Suprapubic skin (tissue), 4 donors: ENCODE results near the gene XPNPEP2. TPM values are rescaled to one million over a fixed set of nuclear protein-coding genes. Genes with fewer than 3 reads are reported as not detected.

Experiments
- DNase-seq, 2 donors: peaks; one replicate each; pipeline ENCODE4 v3.0.0-alpha.2; 2019; ENCODE audit warnings: low spot score in 2 of 2
- H3K27ac ChIP-seq: fragments of 200-600 bp; sonication (generic); one replicate; pipeline ENCODE4 v1.5.1; 2019
- H3K27me3 ChIP-seq: fragments of 200-600 bp; sonication (generic); one replicate; pipeline ENCODE4 v1.5.1; 2019
- H3K36me3 ChIP-seq: fragments of 200-600 bp; sonication (generic); one replicate; pipeline ENCODE4 v1.5.1; 2019
- H3K4me1 ChIP-seq: fragments of 200-600 bp; sonication (generic); one replicate; pipeline ENCODE4 v1.5.1; 2019
- H3K4me3 ChIP-seq: fragments of 200-600 bp; sonication (generic); one replicate; pipeline ENCODE4 v1.5.1; 2019; ENCODE audit warnings: mild to moderate bottlenecking
- H3K9me3 ChIP-seq: fragments of 200-600 bp; sonication (generic); one replicate; pipeline ENCODE4 v1.5.1; 2019
- CTCF ChIP-seq, 2 donors: fragments of 200-600 bp in 1 of 2; fragments of 450-650 bp in 1 of 2; sonication (generic) in 1 of 2; IDR thresholded peaks; one replicate each; pipeline ENCODE4 v1.5.1; 2016 to 2019; ENCODE audit warnings: antibody characterized with exemption in 2 of 2, mild to moderate bottlenecking in 1 of 2, moderate library complexity in 1 of 2
- EP300 ChIP-seq: sonication (generic); formaldehyde crosslinking; IDR thresholded peaks from one replicate; pipeline ENCODE4 v1.6.1; 2017; ENCODE audit warnings: antibody characterized with exemption
- POLR2A ChIP-seq, 2 donors: fragments of 450-650 bp; IDR thresholded peaks; one replicate each; pipeline ENCODE4 v1.6.1; 2017; ENCODE audit warnings: antibody characterized with exemption in 2 of 2, mild to moderate bottlenecking in 2 of 2, moderate library complexity in 2 of 2
- POLR2AphosphoS5 ChIP-seq, 3 donors: sonication (generic); formaldehyde crosslinking; IDR thresholded peaks; one replicate each; pipeline ENCODE4 v1.6.1; 2017; ENCODE audit warnings: antibody characterized with exemption in 3 of 3
- WGBS: methylation state at CpG from one replicate; pipeline ENCODE4 v1.1.5; 2018; 5-methylcytosine and 5-hydroxymethylcytosine counted together
- total RNA-seq, 4 donors: library from RNA; depleted of rRNA; stranded (reverse); fragments of >200 nt; gene quantifications; one replicate each; pipeline ENCODE4 v1.1.0, GENCODE V29; 2016

Gene XPNPEP2
- total RNA-seq, 4 donors from 2014 or later: 0.83 to 6.1 (median 2.4) TPM

- Histone ChIP-seq H3K9me3 (no peaks in the 10 kb centered on the region), H3K27ac (no peak overlapping the region), H3K4me3 (no peak overlapping the region), H3K27me3 (no peaks in the 10 kb centered on the region), H3K4me1 (no peaks in the 10 kb centered on the region), H3K36me3 (no peaks in the 10 kb centered on the region)
- TF ChIP-seq EP300 (no peak), POLR2AphosphoS5 (IDR thresholded peaks at IDR 0.05) (no peak), CTCF (IDR thresholded peaks at IDR 0.05) (no peak)
- WGBS: 61% methylated on average over 4 of the region's 4 CpGs
- DNase-seq: no peak
Measured at GRCh38 chrX:129700536-129700935, 38.2 kb upstream of the XPNPEP2 start.

- TF ChIP-seq CTCF (IDR thresholded peaks at IDR 0.05) (no peak), POLR2AphosphoS5 (IDR thresholded peaks at IDR 0.05) (no peak), EP300 (no peak), POLR2A (IDR thresholded peaks at IDR 0.05) (no peak)
- H3K4me1 ChIP-seq: no peaks in the 10 kb centered on the region
- H3K36me3 ChIP-seq: no peaks in the 10 kb centered on the region
- H3K9me3 ChIP-seq: no peaks in the 10 kb centered on the region
- no peak overlapping the region for H3K4me3 ChIP-seq
- DNase-seq: peak; percentile 84
- H3K27me3 ChIP-seq: no peaks in the 10 kb centered on the region
- H3K27ac ChIP-seq: no peak overlapping the region
- WGBS: 62% methylated on average over 5 of the region's 8 CpGs
Measured at GRCh38 chrX:129701624-129702069, 37.1 kb upstream of the XPNPEP2 start.

DNA sequence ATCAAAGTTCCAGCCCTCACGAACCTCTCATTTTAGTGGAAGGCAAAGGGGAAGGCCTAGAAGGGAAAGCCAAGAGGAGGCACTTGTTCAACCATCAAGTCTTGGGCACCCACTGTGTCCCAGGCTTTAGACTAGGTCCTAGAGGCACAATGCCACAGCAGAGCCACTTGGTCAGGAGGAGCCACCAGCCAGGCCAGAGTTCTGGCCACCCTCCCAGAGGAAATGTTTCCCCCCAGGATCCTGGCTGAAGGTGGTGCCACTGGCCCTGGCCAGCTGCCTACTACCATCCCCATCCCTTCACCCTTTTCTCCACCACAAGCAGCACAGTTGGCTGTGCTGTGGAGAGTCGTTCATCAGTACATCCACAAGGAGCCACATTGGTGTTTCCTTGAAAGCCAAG, 34.3 kb upstream of the XPNPEP2 start:
- no peak for DNase-seq
- WGBS: 66% methylated on average over 2 of the region's 2 CpGs
- H3K27ac ChIP-seq: no peak overlapping the region
- no peaks in the 10 kb centered on the region for H3K9me3 ChIP-seq
- TF ChIP-seq POLR2A (IDR thresholded peaks at IDR 0.05) (no peak), EP300 (no peak), CTCF (IDR thresholded peaks at IDR 0.05) (no peak), POLR2AphosphoS5 (IDR thresholded peaks at IDR 0.05) (no peak)
- no peak overlapping the region for H3K4me3 ChIP-seq
- H3K27me3 ChIP-seq: no peaks in the 10 kb centered on the region
- no peaks in the 10 kb centered on the region for H3K4me1 ChIP-seq
- H3K36me3 ChIP-seq: no peaks in the 10 kb centered on the region

DNA sequence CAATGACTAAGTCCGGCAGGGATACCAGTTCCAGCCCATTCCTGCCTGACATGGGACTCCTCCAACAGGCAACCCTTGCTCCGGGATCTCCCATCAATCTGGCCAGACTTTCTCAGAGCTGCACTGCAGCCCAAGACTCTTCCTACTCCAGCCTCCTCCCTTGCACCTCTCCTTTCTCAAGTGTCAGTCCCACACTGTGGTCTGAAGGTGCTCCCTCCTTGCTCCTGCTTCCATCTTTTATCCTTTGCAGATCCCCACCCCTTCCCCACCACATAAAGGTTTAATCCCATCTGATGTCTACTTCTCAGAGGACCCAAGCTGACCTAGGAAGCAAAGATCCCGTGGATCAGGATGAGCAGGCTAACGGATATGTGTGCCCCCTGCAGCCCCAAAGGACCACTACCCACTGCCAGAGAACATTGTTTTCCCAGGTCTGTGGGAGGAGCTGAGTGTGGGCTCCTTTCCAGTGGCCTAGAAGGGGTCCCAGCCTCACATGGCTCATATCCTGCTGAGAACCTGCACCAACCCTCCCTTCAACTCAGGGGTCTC, 33.3 kb upstream of the XPNPEP2 start:
- H3K36me3 ChIP-seq: no peaks in the 10 kb centered on the region
- no peak for DNase-seq
- WGBS: 89% methylated on average over 4 of the region's 4 CpGs
- no peaks in the 10 kb centered on the region for H3K4me1 ChIP-seq
- TF ChIP-seq POLR2A (IDR thresholded peaks at IDR 0.05): no peak
- no peak for TF ChIP-seq CTCF (IDR thresholded peaks at IDR 0.05)
- TF ChIP-seq POLR2AphosphoS5 (IDR thresholded peaks at IDR 0.05): no peak
- no peak for TF ChIP-seq EP300
- H3K4me3 ChIP-seq: no peak overlapping the region
- no peak overlapping the region for H3K27ac ChIP-seq
- no peaks in the 10 kb centered on the region for H3K9me3 ChIP-seq
- H3K27me3 ChIP-seq: no peaks in the 10 kb centered on the region

- H3K27ac ChIP-seq: no peak overlapping the region
- H3K36me3 ChIP-seq: no peaks in the 10 kb centered on the region
- TF ChIP-seq POLR2A (IDR thresholded peaks at IDR 0.05) (no peak), EP300 (no peak), POLR2AphosphoS5 (IDR thresholded peaks at IDR 0.05) (no peak), CTCF (IDR thresholded peaks at IDR 0.05) (no peak)
- no peaks in the 10 kb centered on the region for H3K9me3 ChIP-seq
- H3K27me3 ChIP-seq: no peaks in the 10 kb centered on the region
- H3K4me3 ChIP-seq: no peak overlapping the region
- no peak for DNase-seq
- WGBS: 83% methylated on average over 4 of the region's 4 CpGs
- H3K4me1 ChIP-seq: no peaks in the 10 kb centered on the region
Measured at GRCh38 chrX:129705988-129706387, 32.8 kb upstream of the XPNPEP2 start.
